ENCODE data around the gene CALN1.

The CALN1 gene

GRCh38 chr7:71896535-71896934 lies 515.6 kb downstream of the CALN1 start:
- Histone ChIP-seq H3K9me2 (ENCODE audit: low read depth, low read length) (no peaks in the 10 kb centered on the region), H3K9ac (ENCODE audit: low read length) (no peak overlapping the region), H3K27me3 (ENCODE audit: insufficient read depth, low read length) (peaks cover 4% of the 10 kb centered on the region; the same call in 1 of the 2 replicates), H3K4me1 (ENCODE audit: insufficient read depth, low read length, severe bottlenecking) (no peaks in the 10 kb centered on the region), H4K20me1 (ENCODE audit: insufficient read depth, low read length) (no peaks in the 10 kb centered on the region), H3K4me2 (ENCODE audit: low read length) (no peak overlapping the region), H3K36me3 (ENCODE audit: insufficient read depth, low read length) (no peaks in the 10 kb centered on the region), H3K4me3 (ENCODE audit: low read depth, low read length, poor library complexity, severe bottlenecking) (no peak overlapping the region), H3K79me2 (ENCODE audit: insufficient read depth, low read length) (no peaks in the 10 kb centered on the region), H3F3A (ENCODE audit: insufficient read depth, low read length) (no peaks in the 10 kb centered on the region), H3K9me3 (ENCODE audit: low read length) (no peaks in the 10 kb centered on the region), H3K27ac (ENCODE audit: low read depth, low read length, poor library complexity, severe bottlenecking) (no peak overlapping the region), H2AFZ (ENCODE audit: low read length) (no peak overlapping the region)
- TF ChIP-seq EZH2 (IDR thresholded peaks at IDR 0.05; ENCODE audit: borderline replicate concordance, low read length) (no peak), CTCF (IDR thresholded peaks at IDR 0.05; ENCODE audit: low read length) (no peak)

- Histone ChIP-seq H3K4me3 (ENCODE audit: low read depth, low read length, poor library complexity, severe bottlenecking) (no peak overlapping the region), H3K4me2 (ENCODE audit: low read length) (no peak overlapping the region), H4K20me1 (ENCODE audit: insufficient read depth, low read length) (no peaks in the 10 kb centered on the region), H3K36me3 (ENCODE audit: insufficient read depth, low read length) (no peaks in the 10 kb centered on the region), H3K9me3 (ENCODE audit: low read length) (no peaks in the 10 kb centered on the region), H3K9ac (ENCODE audit: low read length) (no peak overlapping the region), H3F3A (ENCODE audit: insufficient read depth, low read length) (no peaks in the 10 kb centered on the region), H3K9me2 (ENCODE audit: low read depth, low read length) (no peaks in the 10 kb centered on the region), H3K4me1 (ENCODE audit: insufficient read depth, low read length, severe bottlenecking) (no peaks in the 10 kb centered on the region), H3K27me3 (ENCODE audit: insufficient read depth, low read length) (no peaks in the 10 kb centered on the region), H3K79me2 (ENCODE audit: insufficient read depth, low read length) (no peaks in the 10 kb centered on the region), H3K27ac (ENCODE audit: low read depth, low read length, poor library complexity, severe bottlenecking) (no peak overlapping the region), H2AFZ (ENCODE audit: low read length) (no peak overlapping the region)
- TF ChIP-seq EZH2 (IDR thresholded peaks at IDR 0.05; ENCODE audit: borderline replicate concordance, low read length): no peak
- no peak for TF ChIP-seq CTCF (IDR thresholded peaks at IDR 0.05; ENCODE audit: low read length)
These were observed 526.1 kb downstream of the CALN1 start for GRCh38 chr7:71886046-71886445.

GRCh38 chr7:71885487-71885886 lies 526.7 kb downstream of the CALN1 start:
- H3K9ac ChIP-seq (ENCODE audit: low read length): no peak overlapping the region
- TF ChIP-seq CTCF (IDR thresholded peaks at IDR 0.05; ENCODE audit: low read length) (no peak), EZH2 (IDR thresholded peaks at IDR 0.05; ENCODE audit: borderline replicate concordance, low read length) (no peak)
- H3F3A ChIP-seq (ENCODE audit: insufficient read depth, low read length): no peaks in the 10 kb centered on the region
- no peaks in the 10 kb centered on the region for H3K4me1 ChIP-seq (ENCODE audit: insufficient read depth, low read length, severe bottlenecking)
- H2AFZ ChIP-seq (ENCODE audit: low read length): no peak overlapping the region
- no peaks in the 10 kb centered on the region for H3K27me3 ChIP-seq (ENCODE audit: insufficient read depth, low read length)
- no peaks in the 10 kb centered on the region for H3K79me2 ChIP-seq (ENCODE audit: insufficient read depth, low read length)
- no peaks in the 10 kb centered on the region for H4K20me1 ChIP-seq (ENCODE audit: insufficient read depth, low read length)
- no peaks in the 10 kb centered on the region for H3K36me3 ChIP-seq (ENCODE audit: insufficient read depth, low read length)
- no peaks in the 10 kb centered on the region for H3K9me3 ChIP-seq (ENCODE audit: low read length)
- H3K9me2 ChIP-seq (ENCODE audit: low read depth, low read length): no peaks in the 10 kb centered on the region
- no peak overlapping the region for H3K27ac ChIP-seq (ENCODE audit: low read depth, low read length, poor library complexity, severe bottlenecking)
- H3K4me2 ChIP-seq (ENCODE audit: low read length): no peak overlapping the region
- no peak overlapping the region for H3K4me3 ChIP-seq (ENCODE audit: low read depth, low read length, poor library complexity, severe bottlenecking)
